Coronary artery (tissue), 2 donors: Measurements from ENCODE around the gene RAB9B.
A peak's percentile ranks its signal among the peaks of the same experiment; 100 is the strongest.

ENCODE experiments used
- DNase-seq: peaks from one replicate; pipeline ENCODE4 v3.0.0-alpha.2; 2017; ENCODE audit warnings: low spot score
- H3K27ac ChIP-seq, 2 donors: fragments of 200-600 bp; sonication (generic); one replicate each; pipeline ENCODE4 v1.5.1; 2016 to 2019
- H3K4me3 ChIP-seq: fragments of 200-600 bp; sonication (generic); 2 replicates; pipeline ENCODE4 v1.5.1; 2016; ENCODE audit warnings: mild to moderate bottlenecking, moderate library complexity
- TF ChIP-seq, protein P1 (sequence below): fragments of 200-600 bp; sonication (generic); IDR thresholded peaks from one replicate; pipeline ENCODE4 v1.5.1; 2019; ENCODE audit warnings: antibody characterized with exemption

Gene RAB9B

GRCh38 chrX:103831803-103832544 is at the start of gene RAB9B:
RAB9B (minus strand) TSS chrX:103832257; CDS start chrX:103825784, 6,473 bp downstream.
- TF ChIP-seq, protein P1, sequence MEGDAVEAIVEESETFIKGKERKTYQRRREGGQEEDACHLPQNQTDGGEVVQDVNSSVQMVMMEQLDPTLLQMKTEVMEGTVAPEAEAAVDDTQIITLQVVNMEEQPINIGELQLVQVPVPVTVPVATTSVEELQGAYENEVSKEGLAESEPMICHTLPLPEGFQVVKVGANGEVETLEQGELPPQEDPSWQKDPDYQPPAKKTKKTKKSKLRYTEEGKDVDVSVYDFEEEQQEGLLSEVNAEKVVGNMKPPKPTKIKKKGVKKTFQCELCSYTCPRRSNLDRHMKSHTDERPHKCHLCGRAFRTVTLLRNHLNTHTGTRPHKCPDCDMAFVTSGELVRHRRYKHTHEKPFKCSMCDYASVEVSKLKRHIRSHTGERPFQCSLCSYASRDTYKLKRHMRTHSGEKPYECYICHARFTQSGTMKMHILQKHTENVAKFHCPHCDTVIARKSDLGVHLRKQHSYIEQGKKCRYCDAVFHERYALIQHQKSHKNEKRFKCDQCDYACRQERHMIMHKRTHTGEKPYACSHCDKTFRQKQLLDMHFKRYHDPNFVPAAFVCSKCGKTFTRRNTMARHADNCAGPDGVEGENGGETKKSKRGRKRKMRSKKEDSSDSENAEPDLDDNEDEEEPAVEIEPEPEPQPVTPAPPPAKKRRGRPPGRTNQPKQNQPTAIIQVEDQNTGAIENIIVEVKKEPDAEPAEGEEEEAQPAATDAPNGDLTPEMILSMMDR: no peak
- H3K27ac ChIP-seq: peak within 1 kb of the TSS; percentile 82 to 88

DNA sequence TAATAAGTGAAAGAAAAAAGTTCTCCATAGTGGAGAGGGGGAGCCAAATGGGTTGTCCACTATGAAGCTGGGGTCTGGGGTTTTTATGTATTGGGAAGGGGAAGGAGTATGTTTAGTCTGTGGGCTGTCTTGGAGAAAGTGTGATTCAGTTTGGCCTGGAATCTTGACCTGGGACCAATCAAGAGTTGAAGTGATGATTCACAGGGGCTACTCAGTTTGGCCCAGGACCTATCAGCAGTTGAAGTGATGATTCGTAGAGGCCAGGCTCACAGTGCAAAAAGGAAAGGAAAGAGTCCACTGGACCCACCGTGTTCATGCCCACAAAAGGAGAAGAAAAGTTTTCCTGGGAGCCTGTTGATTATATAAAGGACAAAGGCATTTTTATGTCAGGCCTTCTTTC is 47.3 kb upstream of the RAB9B start:
- peak overlapping the region in 1 of 2 donors; percentile 15 for H3K27ac ChIP-seq
- no peak overlapping the region for H3K4me3 ChIP-seq
- TF ChIP-seq, protein P1: no peak
- no peak for DNase-seq

More at GRCh38 chrX:103831803-103832544, at the start of gene RAB9B:
- no peak for DNase-seq
- H3K4me3 ChIP-seq: peak within 1 kb of the TSS; percentile 77

GRCh38 chrX:103878466-103879122 is 46.5 kb upstream of the RAB9B start:
- Histone ChIP-seq H3K4me3 (no peak overlapping the region), H3K27ac (no peak overlapping the region)
- TF ChIP-seq, protein P1: no peak
- DNase-seq: no peak

- H3K27ac ChIP-seq: no peak overlapping the region
- no peak overlapping the region for H3K4me3 ChIP-seq
- TF ChIP-seq, protein P1: no peak
- no peak for DNase-seq
These were observed 45.5 kb upstream of the RAB9B start for GRCh38 chrX:103877571-103877970.

GRCh38 chrX:103864886-103865534 is 33.0 kb upstream of the RAB9B start:
- no peak for DNase-seq
- TF ChIP-seq, protein P1: no peak
- H3K27ac ChIP-seq: peak overlapping the region; percentile 37

GRCh38 chrX:103864149-103864548 is 32.1 kb upstream of the RAB9B start:
- Histone ChIP-seq H3K4me3 (no peak overlapping the region), H3K27ac (peak overlapping the region in 1 of 2 donors; percentile 37)
- TF ChIP-seq, protein P1: no peak
- no peak for DNase-seq

More at GRCh38 chrX:103864886-103865534, 33.0 kb upstream of the RAB9B start:
- H3K4me3 ChIP-seq: no peak overlapping the region
